MCF 10A (cell line): Measurements from ENCODE around the gene KRTAP10-7. TPM values are rescaled to one million over a fixed set of nuclear protein-coding genes. Genes with fewer than 3 reads are reported as not detected.

Experiments used
- BruUV-seq: library from RNA; stranded (reverse); fragments of 400-500 nt; replicated peaks from 2 replicates; lab custom pipeline; 2021; lab: Mats Ljungman, UMichigan
- CTCF ChIA-PET: fragments of 300-600 bp; sonication (Branson Sonifier 250); formaldehyde crosslinking; extraction: SDS; loops from one replicate; lab custom pipeline; 2021; ENCODE audit warnings: antibody characterized with exemption, inconsistent platforms; lab: Yijun Ruan, JAX
- POLR2A ChIA-PET: fragments of 300-600, 350-650 bp; sonication (Branson Sonifier 250); formaldehyde crosslinking; extraction: SDS; loops from one replicate; lab custom pipeline; 2020; ENCODE audit warnings: antibody characterized with exemption, inconsistent platforms; lab: Yijun Ruan, JAX
- DNase-seq: peaks from one replicate; pipeline ENCODE4 v3.0.0-alpha.2; 2018; ENCODE audit not compliant: unreplicated experiment
- H3K27ac Mint-ChIP-seq: one replicate; pipeline ENCODE4 v1.8.0; 2022; ENCODE audit warnings: mild to moderate bottlenecking, low read depth, mixed read lengths; ENCODE audit not compliant: unreplicated experiment
- H3K27me3 Mint-ChIP-seq: one replicate; pipeline ENCODE4 v1.8.0; 2022; ENCODE audit warnings: mixed read lengths; ENCODE audit not compliant: insufficient read depth, unreplicated experiment
- H3K36me3 Mint-ChIP-seq: one replicate; pipeline ENCODE4 v1.8.0; 2022; ENCODE audit warnings: mild to moderate bottlenecking, moderate library complexity, mixed read lengths; ENCODE audit not compliant: insufficient read depth, unreplicated experiment
- H3K4me1 Mint-ChIP-seq: one replicate; pipeline ENCODE4 v1.8.0; 2022; ENCODE audit warnings: mixed read lengths; ENCODE audit not compliant: insufficient read depth, unreplicated experiment
- H3K4me3 Mint-ChIP-seq: one replicate; pipeline ENCODE4 v1.8.0; 2022; ENCODE audit warnings: mild to moderate bottlenecking, moderate library complexity, mixed read lengths; ENCODE audit not compliant: unreplicated experiment
- H3K9me3 Mint-ChIP-seq: one replicate; pipeline ENCODE4 v1.8.0; 2022; ENCODE audit warnings: mixed read lengths; ENCODE audit not compliant: unreplicated experiment
- intact Hi-C: fragments of 100-400 bp; cut with micrococcal nuclease; formaldehyde crosslinking; loops from 2 replicates; pipeline ENCODE4 v1.14.1; 2022
- total RNA-seq: library from RNA; stranded (reverse); gene quantifications from 2 replicates; pipeline ENCODE4 v1.2.3, GENCODE V29; 2022
- TF ChIP-seq, protein P1 (sequence below): fragments of 200-600 bp; IDR thresholded peaks from one replicate; pipeline ENCODE4 v1.8.0; 2022; ENCODE audit warnings: antibody characterized with exemption, mild to moderate bottlenecking; ENCODE audit not compliant: unreplicated experiment

Gene KRTAP10-7
- total RNA-seq, 1 experiment from 2014 or later = not detected

DNA sequence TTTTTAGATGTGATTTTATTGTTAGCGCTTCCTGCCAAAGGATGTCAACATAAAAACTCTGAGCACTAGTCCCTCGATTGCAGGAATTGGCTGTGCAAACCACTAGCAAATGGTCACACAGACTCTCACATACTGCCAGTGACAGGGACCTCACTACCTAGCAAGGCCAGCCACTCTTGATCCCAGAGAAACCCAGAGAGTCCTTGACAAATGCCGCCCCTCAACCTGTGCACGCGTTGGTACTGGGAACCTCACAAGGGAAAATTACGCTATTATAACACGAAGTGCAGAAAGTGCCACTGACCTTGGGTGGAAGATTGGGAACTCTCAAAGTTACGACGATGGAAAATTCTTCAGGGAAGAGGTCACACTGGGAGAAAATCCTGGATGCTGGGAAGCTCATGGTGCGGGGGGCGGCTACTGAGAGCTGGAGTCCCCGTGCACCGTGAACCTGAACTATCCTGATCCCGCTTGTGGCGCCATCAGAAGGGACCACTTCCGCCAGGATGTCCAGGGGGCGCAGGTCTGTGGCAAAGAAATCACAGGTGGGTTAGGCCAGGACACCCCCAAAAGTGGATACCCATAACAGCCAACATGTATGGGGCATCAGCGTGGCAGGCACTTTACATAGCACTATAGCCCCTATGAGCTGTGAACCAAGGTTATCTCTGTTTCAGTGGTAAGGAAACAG lies 32.8 kb upstream of the KRTAP10-7 start:
- H3K4me3 Mint-ChIP-seq = no peak overlapping the region
- BruUV-seq = no TSS peak
- ChIA-PET POLR2A (no interaction called here), CTCF (interaction anchor here (0.5 kb wide), 1 partner anchor 237 kb away, joined by 3 read pairs; no protein-coding TSS in a partner anchor)
- H3K4me1 Mint-ChIP-seq = no peaks in the 10 kb centered on the region
- intact Hi-C loops = no loop called here
- H3K27ac Mint-ChIP-seq = no peak overlapping the region
- H3K36me3 Mint-ChIP-seq = no peaks in the 10 kb centered on the region
- no peak for DNase-seq
- peaks cover 17% of the 10 kb centered on the region for H3K9me3 Mint-ChIP-seq
- TF ChIP-seq, protein P1, sequence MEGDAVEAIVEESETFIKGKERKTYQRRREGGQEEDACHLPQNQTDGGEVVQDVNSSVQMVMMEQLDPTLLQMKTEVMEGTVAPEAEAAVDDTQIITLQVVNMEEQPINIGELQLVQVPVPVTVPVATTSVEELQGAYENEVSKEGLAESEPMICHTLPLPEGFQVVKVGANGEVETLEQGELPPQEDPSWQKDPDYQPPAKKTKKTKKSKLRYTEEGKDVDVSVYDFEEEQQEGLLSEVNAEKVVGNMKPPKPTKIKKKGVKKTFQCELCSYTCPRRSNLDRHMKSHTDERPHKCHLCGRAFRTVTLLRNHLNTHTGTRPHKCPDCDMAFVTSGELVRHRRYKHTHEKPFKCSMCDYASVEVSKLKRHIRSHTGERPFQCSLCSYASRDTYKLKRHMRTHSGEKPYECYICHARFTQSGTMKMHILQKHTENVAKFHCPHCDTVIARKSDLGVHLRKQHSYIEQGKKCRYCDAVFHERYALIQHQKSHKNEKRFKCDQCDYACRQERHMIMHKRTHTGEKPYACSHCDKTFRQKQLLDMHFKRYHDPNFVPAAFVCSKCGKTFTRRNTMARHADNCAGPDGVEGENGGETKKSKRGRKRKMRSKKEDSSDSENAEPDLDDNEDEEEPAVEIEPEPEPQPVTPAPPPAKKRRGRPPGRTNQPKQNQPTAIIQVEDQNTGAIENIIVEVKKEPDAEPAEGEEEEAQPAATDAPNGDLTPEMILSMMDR = no peak
- H3K27me3 Mint-ChIP-seq = peaks cover 24% of the 10 kb centered on the region

DNA sequence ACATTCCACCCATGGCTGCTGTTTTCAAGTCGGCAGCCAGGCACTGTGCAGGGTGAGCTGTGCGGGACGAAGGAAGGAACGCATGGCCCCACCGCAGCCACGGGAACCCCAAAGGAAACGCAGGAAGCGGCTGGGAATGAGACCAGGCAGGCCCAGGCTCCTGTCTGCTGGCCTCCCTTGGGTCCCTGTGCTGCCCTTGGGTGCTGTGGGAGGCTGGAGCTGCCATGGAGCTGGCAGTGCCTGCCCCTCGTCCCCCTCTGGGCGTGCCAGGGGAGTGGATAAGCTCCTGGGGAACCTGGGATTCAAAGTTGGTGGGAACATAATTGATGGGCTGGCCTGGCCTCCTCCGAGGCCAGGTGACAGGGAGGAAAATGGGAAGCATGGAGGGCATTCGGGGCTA lies 32.1 kb upstream of the KRTAP10-7 start:
- H3K4me1 Mint-ChIP-seq = no peaks in the 10 kb centered on the region
- ChIA-PET CTCF (interaction anchor here (0.5 kb wide), 1 partner anchor 237 kb away, joined by 3 read pairs; no protein-coding TSS in a partner anchor), POLR2A (no interaction called here)
- no peak overlapping the region for H3K4me3 Mint-ChIP-seq
- peaks cover 24% of the 10 kb centered on the region for H3K27me3 Mint-ChIP-seq
- H3K27ac Mint-ChIP-seq = no peak overlapping the region
- BruUV-seq = no TSS peak
- TF ChIP-seq, protein P1 = no peak
- peaks cover 17% of the 10 kb centered on the region for H3K9me3 Mint-ChIP-seq
- intact Hi-C loops = no loop called here
- no peak for DNase-seq
- no peaks in the 10 kb centered on the region for H3K36me3 Mint-ChIP-seq

DNA sequence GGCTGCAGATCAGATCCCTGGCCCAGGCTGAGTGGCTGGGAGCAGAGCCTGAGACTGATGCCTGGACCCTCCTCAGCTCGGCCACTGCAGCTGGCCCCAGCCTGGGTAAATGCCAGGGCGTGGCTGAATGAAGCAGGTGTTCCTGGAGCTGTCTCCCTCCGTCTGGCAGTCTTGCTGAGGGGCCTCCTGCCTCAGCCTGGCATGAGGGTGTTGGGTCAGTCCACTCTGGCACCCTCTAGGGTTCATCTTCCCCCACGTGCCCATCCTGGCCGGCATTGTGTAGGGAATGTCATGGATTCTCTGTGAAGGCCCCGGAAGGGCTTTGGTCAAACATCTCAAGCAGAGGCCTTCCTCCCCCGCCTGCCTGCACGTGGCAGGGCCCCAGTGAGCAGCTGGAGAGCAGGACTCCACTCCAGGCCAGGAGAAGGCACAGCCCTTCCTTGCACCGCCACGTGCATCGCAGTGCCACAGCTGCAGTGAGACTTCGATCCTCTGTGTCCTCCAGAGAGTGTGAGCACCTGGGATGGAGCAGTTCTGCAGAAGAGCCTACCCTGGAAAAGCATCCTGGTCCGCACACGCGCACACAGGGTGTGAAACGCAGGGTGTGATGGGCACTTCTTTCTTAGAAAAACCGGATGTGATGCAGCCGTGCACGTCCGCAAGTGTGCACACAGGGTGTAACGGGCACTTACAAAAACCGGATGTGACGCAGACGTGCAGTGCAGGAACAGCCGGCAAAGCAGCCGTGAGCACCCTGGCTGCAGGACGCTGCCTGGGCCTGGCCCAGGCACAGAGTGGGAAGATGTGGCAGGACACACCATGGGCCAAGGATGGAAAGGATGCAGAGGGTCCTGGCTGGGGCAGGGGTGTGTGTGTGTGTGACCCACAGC lies 31.5 kb upstream of the KRTAP10-7 start:
- no peak for DNase-seq
- TF ChIP-seq, protein P1 = no peak
- no peaks in the 10 kb centered on the region for H3K4me1 Mint-ChIP-seq
- no TSS peak for BruUV-seq
- H3K4me3 Mint-ChIP-seq = no peak overlapping the region
- intact Hi-C loops = no loop called here
- H3K36me3 Mint-ChIP-seq = no peaks in the 10 kb centered on the region
- ChIA-PET POLR2A (no interaction called here), CTCF (no interaction called here)
- H3K9me3 Mint-ChIP-seq = peaks cover 17% of the 10 kb centered on the region
- no peak overlapping the region for H3K27ac Mint-ChIP-seq
- peaks cover 24% of the 10 kb centered on the region for H3K27me3 Mint-ChIP-seq
